HG03342 (cell line): ENCODE results near the gene ATP6V1A.
A peak's percentile ranks its signal among the peaks of the same experiment; 100 is the strongest.

Experiments used
- ATAC-seq: cut with Tn5 transposase; IDR thresholded peaks from one replicate; pipeline ENCODE4 v1.9.1; 2021; ENCODE audit warnings: mild to moderate bottlenecking, moderate library complexity; ENCODE audit not compliant: unreplicated experiment

Gene ATP6V1A

DNA sequence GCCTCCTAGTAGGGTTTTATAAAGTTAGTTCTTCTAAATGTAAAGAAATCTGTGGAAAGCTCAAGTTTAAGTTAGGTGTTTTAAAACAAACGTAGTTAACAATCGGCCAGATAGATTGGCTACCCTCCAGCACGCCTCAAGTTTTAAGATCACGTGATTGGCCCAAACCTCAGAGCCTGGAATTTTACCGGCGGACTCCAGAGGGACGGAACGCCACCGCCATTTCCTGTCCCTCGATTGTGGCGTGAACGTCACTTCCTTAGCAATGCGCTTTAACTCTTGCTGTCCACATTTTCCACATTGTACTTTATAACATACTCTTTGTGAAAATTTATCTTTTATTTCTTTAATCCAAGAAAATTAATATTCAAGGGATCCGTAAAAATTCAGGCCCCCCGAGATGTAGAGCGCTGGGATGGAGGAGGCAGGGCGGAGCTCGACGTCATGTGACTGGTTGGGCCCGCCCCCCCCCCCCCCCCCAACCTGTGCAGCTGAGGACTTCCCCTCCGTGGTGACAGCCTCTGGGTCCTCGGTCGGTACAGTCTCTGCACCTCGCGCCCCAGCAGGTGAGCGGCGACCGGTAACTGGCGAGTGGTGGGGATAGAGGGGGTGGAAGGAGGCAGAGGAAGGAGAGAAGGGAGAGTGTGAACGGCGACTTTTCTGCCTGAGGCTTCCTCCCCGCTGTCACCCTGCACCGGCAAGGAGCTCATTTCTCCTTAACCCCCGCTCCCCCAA lies at the start of gene ATP6V1A:
Gene ATP6V1A, plus strand, starts transcription at position 488 of the 735 bp plus-strand sequence. CDS start 31,719 bp downstream, outside the sequence.
- peak; percentile 39 for ATAC-seq

DNA sequence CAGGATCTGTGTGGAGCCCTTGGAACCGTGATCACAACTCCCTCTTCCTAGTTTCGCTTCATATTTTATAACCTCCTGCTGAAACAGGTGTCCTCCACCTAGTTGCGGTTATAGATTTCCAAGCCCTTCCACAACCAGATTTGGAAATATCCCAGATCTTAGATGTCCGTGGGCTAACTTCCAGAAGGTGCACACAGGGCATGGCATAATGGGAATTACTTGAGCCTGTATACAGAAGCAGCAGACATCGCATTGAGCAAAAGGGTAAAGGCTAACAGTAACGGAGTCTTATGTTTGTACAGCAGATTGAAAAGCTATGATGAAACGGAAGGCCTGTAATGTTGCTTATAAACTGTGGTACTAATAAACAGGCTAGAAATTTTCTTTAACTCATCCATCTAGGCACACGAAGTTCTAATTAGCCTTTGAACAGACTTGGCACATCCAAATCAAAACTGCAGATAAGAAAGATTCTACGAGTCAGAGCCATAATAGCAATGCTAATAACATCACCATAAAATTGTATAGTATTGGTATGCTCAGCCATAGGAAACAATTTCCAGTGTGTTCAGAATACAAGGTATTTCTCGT lies 49.2 kb upstream of the ATP6V1A start:
- ATAC-seq = no peak

DNA sequence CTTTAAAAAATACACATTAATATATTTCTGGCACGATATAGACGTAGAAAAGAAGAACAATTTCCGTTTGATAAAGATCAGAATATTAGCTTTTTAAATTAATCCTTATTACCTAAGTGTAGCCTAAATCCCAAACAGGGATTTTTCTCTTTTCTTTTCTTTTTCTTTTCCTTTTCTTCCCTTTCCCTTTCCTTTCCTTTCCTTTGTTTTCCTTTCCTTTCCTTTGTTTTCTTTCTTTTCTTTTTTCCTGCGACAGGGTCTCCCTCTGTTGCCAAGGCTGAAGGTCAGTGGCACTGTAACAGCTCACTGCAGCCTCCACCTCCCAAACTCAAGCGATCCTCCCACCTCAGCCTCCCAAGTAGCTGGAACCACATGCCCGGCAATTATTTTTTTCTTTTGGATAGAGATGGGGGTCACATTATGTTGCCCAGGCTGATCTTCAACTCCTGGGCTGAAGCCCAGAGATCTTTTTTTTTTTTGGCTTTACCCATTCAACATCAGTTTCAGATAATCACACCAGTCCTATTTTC lies 48.6 kb upstream of the ATP6V1A start:
- no peak for ATAC-seq

DNA sequence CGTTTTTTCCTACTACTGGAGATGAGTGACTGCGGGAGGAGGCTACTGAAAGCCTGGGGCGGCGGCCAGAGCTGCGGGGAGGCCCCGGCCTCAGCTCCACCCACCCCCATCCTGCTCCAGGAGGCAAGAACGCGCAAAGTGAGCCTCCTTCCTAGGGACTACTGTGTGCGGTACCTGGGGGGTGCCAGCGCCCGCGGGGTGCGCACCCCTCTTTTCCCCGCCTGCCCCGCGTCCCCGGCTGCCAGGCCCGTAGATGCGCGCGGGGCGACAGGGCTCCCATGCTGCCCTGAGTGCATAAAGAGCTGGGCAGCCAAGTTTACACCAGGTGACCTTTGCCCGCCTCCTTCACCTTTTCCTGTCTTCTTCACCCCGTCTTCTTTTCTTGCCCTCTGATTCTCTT lies 47.9 kb upstream of the ATP6V1A start:
- ATAC-seq = no peak

DNA sequence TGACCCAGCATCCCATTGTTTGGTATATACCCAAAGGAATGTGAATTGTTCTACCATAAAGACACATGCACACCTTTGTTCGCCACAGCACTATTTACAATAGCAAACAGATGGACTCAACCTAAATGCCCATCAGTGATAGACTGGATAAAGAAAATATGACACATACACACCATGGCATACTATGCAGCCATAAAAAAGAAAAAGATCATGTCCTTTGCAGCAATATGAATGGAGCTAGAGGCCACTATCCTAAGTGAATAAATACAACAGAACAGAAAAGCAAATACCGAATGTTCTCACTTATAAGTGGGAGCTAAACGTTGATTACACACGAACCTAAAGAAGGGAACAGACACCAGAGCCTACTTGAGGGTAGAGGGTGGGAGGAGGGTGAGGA lies 39.0 kb upstream of the ATP6V1A start:
- no peak for ATAC-seq

DNA sequence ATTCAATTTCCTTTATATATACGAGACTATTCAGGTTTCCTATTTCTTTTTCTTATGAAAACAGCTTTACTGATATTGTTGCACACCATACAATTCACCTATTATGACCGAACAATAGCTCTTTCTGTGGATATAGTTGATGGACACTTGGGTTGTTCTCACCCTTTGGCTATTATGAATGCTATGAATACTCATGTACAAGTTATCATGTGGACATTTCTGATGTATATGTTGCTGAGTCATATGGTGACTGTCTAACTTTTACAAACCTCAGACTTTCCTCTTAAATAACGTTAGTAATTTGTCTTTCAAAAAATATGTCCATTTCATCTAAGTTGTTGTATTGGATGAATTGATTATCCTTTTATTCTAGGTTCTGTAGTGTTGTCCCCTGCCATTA lies 34.7 kb upstream of the ATP6V1A start:
- no peak for ATAC-seq

DNA sequence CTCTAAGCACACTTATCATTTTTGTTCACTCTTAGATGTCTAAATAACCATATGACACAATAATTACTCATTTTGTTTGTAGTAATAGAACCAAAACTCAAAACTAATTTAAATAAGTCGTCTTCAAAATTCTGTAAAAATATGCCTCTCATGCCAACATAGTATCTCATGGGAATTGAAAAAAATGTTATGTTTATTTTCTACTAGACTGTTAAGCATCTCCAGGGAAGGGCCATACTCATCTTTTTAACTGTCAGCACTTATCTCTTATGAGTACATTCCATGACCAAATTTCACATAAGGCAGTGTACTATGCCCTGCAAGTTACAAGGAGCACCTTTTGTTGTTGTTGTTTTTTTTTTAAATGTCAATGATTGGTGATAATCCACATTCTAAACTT lies 32.1 kb upstream of the ATP6V1A start:
- no peak for ATAC-seq

DNA sequence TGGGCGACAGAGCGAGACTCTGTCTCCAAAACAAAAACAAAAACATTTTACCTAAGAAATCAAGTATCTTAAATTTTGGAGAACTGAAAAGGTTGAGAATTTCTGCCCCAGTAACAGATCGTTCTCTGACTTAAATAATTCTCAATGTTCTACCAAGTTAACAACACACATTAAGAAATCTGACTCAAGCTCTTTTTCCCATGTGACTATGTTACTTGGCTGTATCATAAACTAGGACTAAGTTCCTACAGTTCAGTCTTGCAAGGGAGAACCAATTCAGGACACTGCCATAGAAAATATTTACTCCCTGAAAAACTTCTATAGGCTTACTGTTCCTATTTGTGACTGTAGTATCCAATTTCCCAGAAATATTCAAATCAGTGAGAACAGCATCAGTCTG lies 29.5 kb upstream of the ATP6V1A start:
- no peak for ATAC-seq

DNA sequence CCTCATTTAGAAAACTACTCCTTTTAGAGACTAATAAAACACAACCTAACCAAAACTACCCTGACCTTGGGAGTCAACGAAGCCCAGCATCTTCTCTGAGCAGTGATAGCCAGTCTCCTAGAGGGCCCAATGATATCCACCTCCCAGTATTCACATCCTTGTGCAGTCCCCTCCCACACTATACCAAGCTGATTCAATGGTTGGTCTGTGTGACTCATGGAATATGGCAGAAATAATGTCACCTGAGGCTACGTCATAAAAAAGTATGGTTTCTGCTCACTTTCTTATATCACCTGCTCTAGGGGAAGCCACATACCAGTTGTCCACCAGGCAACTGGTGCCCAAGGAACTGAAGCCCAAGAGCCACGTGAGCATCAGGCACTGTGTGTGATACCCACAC lies 29.0 kb upstream of the ATP6V1A start:
- ATAC-seq = no peak

DNA sequence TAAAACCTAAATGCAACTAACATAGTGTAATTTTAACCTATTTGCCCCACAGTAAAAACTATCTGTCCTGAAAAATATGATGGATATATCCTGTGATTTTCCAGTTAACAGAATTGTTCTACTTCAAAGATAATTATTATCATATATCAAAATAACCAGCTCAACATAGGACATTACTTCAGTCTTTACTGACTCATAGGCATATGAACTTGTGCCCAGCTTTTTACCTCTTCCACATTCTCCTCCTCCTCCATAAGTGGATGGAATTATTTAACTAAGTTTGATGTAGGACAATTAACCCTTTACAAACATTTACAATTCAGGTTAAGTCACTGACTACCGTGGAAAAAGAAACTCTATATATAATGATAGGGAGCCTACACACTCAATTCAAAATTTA lies 27.5 kb upstream of the ATP6V1A start:
- no peak for ATAC-seq

DNA sequence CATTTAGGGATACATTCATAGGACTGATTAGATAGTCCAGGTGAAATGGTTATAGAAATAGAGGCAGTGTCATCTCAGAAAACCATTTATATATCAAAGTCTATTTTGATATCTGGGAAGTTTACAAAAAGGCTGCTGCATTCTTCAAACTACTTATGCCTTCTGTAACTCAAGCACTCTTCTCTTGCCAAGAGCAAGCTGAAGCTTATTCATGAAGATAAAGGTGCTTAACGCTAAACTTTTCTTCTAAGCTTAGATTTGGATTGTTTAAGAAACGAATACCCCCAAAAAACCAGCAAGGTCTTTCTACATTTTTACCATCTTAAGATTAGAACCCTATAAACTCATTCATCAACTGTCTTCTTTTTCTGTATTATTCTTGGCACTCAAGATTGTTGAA lies 27.1 kb upstream of the ATP6V1A start:
- no peak for ATAC-seq

DNA sequence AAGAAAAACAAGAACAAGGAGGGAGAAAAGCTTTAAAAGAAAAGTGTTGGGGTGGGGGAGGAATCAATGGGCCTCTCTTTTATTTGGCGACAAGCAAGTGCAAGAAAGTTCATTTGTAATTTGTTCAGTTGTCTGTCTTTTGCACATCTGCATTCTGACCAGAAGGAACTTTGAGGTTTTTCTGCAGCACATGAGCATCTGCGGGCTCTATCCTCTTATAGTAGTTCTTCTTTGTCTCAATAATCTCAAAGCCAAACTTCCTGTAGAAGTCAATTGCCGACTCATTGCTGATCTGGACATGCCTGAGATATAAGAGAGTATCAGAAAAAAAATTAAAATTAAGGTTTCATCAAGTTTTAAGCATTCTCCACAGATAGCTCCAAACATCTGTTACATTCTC lies 25.2 kb upstream of the ATP6V1A start:
- no peak for ATAC-seq

DNA sequence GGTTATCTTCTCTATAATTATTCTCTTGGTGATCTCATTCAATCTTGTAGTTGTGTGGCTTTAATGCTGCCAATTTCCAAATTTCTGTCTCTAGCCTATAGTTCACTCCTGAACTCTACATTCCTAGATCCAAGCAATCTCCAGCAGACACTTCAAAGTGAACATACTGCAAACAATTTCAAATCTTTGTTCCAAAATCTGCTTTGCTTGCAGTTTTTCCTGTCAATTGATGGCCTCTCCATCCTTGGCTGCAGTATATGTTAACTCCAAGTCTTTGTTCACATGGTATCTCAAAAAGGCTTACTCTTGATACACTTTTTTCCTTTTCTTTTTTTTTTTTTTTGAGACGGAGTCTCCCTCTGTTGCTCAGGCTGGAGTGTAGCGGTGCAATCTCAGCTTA lies 18.2 kb upstream of the ATP6V1A start:
- ATAC-seq = no peak

DNA sequence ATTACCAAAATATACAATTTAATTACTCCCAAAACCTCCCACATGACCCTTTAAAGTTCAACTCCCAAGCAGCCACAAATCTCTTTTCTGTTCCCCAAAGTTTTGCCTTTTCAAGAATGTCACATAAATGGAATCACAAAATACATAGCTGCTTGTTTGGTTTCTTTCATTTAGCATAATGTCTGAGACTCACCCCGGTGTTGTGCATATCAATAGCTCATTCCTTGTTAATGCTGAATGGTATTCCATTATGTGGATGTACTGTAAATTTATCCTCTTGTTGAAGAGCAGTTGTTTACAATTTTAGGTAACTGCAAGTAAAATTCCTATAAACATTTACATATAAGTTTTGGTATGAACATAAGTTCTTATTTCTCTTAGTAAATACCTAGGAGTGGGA lies 16.3 kb upstream of the ATP6V1A start:
- ATAC-seq = no peak

DNA sequence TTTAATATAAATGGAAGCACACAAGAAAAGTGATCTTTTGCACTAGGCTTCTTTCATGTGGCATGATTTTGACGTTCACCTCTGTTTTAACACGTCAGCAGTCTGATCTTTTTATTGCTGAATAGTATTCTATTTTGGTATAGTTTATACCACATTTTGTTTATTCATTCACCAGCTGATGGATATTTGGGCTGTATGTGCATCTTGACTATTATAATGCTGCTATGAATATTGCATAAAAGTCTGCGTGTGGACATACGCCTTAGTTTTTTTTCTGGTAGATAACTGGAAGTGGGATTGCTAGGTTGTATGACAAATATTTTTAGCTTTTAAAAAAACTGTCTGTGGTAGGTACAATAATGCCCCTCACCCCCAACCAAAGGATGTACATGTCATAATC lies 15.1 kb upstream of the ATP6V1A start:
- ATAC-seq = no peak

DNA sequence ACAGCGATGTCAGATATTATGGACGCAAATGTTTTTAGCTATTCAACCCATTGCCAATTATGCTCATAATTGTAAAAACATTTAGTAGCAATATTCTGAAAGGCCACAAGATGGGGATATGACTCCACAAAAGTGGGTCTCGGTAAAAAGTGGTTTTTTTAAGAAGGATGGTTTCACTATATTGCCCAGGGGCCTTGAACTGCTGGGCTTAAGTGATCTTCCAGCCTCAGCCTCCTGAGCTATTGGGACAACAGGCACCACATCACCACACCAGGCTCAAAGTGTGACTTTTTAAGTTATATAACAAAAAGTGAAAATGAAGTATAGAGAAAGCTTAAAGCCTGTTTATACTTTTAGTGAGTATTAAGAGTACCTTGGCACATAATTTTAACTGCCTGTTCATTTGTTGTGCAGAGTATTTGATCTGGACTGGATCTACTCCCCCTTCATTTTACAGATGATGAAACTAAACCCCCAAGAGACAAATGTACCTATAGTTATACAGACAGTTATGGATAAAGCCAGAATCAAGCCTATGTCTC lies 10.2 kb upstream of the ATP6V1A start:
- peak; percentile 63 for ATAC-seq

DNA sequence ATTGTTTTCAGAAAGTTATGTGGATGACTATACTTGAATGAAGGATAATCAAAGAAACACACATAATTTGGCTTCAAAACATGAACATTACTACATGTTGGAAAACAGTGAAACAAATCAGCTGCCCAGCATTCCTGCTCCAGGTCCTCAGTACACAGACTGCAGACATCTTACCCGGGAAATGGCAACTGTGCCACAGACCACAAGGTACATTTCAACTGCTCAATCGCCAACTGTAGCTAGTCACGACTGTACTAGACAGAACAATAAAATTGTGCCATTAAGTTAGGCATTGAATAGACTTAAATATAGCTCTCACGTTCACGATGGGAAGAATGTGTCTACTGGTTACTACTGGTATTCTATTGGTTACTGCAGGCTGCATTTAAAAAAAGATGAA lies 5.7 kb upstream of the ATP6V1A start:
- no peak for ATAC-seq

DNA sequence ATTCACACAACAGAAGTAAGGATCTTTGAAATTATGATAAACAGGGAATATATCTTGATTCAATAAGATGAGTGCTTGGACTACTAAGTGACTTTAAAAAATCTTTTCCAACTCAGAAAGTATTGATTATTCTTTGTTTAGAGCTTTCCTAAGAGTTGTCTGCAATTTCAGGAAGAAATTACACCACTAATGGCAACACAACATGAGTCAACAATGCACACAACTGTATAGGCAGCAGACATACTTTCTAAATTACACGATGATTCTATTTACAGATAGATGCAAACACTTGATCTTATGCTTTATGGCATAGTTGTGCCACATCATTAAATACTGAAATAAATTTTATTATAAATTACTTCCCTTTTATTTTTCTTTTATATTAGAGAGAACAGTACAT lies 5.2 kb upstream of the ATP6V1A start:
- ATAC-seq = no peak

DNA sequence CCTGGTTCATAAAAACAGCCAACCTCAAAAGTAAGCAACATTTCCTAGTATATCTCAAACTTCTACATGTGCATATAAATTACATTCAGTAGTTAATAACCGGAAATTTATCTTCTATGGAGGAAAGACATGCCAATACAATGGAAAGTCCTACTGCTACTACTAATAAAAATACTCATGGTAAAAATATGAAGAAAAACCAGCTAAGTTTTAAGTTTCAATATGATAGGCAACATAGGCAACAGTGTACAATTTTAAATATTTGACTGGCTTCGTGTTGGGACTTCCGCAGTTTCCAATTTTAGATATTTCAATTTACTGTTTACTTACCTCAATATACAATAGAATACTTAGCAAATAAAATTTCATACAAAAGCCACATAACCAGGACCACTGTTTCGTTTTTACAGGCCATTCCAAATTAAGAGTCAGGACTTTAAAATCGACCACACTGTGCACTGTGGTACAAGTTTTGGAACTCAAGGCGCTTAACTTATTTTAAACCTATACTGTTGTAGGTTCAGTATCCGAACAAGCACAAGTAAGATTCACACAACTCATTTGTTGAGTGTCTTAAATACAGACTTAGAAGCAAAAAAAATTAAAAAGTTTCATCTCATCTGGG lies 3.7 kb upstream of the ATP6V1A start:
- ATAC-seq = no peak

DNA sequence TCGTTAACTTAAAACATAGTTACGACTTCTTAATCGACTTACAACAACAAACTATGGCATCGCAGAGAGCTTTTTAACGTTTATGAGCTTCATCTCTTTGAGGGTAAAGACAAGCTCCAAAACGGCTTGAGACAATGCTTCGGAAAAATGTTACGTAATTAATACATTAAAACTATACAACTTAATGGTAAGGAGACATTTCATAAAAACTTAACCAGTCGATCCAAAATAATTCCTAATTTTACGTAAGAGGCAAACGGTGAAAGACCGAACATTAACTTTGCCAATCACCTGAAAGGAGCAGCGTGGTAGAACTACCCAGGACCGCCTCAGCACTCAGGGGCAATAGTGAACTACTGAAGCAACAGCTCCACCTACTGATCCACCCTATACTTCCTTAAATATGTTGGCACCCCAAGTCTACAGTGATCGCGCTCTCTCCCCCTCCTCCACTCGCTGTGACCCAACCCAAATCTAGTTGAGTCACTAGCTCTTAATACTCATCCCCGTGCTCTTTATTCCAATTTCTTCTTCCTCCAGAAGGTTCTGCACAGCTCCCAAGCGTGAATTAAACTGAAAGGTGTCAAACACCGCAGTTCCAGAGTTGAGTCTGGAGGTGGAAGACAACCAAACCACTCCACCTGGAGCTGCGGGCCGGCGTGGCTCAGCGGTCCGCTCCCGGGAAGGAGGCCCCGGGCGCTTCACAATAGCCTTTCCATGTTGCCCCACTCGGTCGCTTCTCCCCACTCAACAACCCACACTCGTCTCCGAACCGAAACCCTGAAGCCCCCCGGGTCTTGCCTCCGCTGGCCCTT lies 1.7 kb upstream of the ATP6V1A start:
- peak; percentile 52 for ATAC-seq
